Astrocyte of the cerebellum (primary cell): Measurements from ENCODE around the gene MYBPH.

Experiments used
- DNase-seq: peaks from one replicate; pipeline ENCODE4 v3.0.0-alpha.2; 2011; ENCODE audit warnings: low read depth
- H3K4me3 ChIP-seq: 2 replicates; pipeline ENCODE4 v1.5.1; 2011; ENCODE audit warnings: mild to moderate bottlenecking, low read depth, low read length, moderate library complexity
- CTCF ChIP-seq: IDR thresholded peaks from 2 replicates; pipeline ENCODE4 v1.5.1; 2012; ENCODE audit warnings: low read length, low read depth, moderate library complexity, mild to moderate bottlenecking; ENCODE audit errors: missing control alignments
- in situ Hi-C: cut with HindIII; loops from 2 replicates; pipeline ENCODE4 v1.10.0; 2017; ENCODE audit warnings: low sequenced_read_pairs

The MYBPH gene

GRCh38 chr1:203169770-203170520 is 5.7 kb downstream of the MYBPH start:
- DNase-seq, result no peak
- TF ChIP-seq CTCF, result no peak
- in situ Hi-C loops, result no loop called here

GRCh38 chr1:203168991-203169390 is 6.6 kb downstream of the MYBPH start:
- in situ Hi-C loops, result no loop called here
- no peak for TF ChIP-seq CTCF
- DNase-seq, result no peak
- H3K4me3 ChIP-seq, result no peak overlapping the region

More at GRCh38 chr1:203169770-203170520, 5.7 kb downstream of the MYBPH start:
- H3K4me3 ChIP-seq, result no peak overlapping the region

- no peak for TF ChIP-seq CTCF
- H3K4me3 ChIP-seq, result no peak overlapping the region
- DNase-seq, result no peak
- in situ Hi-C loops, result no loop called here
Measured at GRCh38 chr1:203168256-203168786, 7.3 kb downstream of the MYBPH start.

GRCh38 chr1:203167913-203168200 is 7.8 kb downstream of the MYBPH start:
- no peak for DNase-seq
- no peak for TF ChIP-seq CTCF
- in situ Hi-C loops, result no loop called here
- no peak overlapping the region for H3K4me3 ChIP-seq

GRCh38 chr1:203167026-203167912 is 8.4 kb downstream of the MYBPH start:
- no peak overlapping the region for H3K4me3 ChIP-seq
- DNase-seq, result no peak
- TF ChIP-seq CTCF, result no peak
- in situ Hi-C loops, result no loop called here

- DNase-seq, result no peak
- in situ Hi-C loops, result no loop called here
- TF ChIP-seq CTCF, result no peak
- H3K4me3 ChIP-seq, result no peak overlapping the region
Measured at GRCh38 chr1:203166192-203166940, 9.3 kb downstream of the MYBPH start.
